A204.1 (cell line): ENCODE results near the gene SEC23B.
"Not testable (repeated sequence)": the region's sequence is repeated elsewhere in the genome, so short reads cannot be mapped to it uniquely, and the experiment has no call there.

ENCODE experiments used
- FAIRE-seq: peaks from 2 replicates; lab custom pipeline; 2012; peaks lifted over from hg19 to GRCh38; lab: Jason Lieb, UNC

Gene SEC23B

DNA sequence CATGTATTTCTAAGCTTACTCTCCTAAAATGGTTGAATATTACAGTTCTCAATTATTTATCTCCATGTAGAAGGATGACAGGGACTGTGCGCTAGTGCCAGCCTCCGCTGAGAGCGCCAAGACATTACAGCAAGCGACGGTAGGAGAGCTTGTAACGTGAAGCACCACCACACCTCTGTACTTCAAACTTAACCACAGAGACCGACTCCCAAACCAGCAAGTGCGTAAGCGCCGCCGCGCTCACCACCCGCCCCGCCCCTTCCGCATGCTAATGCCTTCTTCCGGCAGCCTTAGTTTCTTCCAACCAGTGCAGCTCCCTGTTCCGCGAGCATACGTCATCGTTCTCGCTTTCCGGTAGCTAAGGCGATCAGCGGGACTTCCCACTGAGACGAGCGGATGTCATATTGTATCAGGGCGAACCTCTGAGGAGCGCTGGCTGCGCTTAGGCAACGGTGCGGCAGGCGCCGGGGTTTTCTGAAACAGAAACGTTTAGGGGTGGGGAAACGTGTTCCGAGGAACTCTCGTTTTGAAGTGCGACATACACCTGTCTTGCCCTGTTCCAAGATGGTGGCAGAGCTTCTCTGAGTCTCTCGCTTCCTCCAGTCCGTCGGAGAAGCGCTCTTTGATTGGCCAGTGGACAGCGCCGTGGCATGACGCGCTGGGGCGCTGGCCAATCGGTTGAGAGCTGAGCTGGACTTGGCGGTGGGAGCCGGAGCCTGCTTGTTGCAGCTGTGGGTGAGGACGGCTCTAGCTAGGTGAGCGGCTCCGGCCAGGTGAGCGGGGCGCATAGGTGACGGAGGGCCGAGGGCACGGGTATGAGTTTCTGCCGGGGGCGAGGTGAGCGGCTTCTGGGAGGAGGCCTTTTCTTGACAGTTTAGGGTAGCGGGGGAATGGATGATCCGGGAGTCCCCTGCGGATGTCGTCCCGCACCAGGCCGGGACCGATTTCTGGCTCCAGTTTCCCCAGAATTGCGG, at the start of gene SEC23B:
Gene SEC23B, plus strand, starts transcription at position 723 of the 974 bp plus-strand sequence. CDS start 2,896 bp downstream, outside the sequence.
- peak; percentile 92 for FAIRE-seq

DNA sequence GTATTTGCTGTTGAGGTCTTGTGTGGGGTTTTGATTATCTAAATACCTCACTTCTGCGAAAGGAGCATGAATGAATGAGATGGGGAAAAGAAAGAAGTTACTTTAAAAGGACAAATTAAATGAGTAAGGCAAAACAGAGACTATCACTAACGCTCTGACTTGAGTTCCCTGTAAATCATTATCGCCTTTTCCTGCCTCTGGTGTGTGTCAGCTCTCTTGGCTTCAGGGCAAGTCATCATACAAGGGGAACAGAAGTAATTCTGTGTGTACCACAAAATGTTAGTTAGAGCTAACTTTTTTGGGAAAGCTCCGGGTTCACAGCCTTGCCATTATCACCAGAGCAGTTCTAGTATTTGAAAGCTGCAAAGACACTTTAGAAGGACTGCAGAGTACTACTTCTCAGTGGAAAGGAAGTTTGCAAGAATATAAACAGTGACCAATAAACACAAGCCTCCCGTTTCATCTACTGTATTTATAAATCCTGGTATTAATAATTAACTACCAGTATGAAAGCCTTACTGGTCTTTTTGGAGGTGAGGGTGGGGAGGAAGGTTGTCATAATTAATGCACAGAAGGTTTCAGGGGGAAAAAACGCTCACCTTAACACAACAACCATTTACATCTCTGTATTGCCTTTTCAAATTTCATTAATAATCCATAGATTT, 42.1 kb upstream of the SEC23B start:
- FAIRE-seq = no peak

GRCh38 chr20:18466574-18466893, 41.2 kb upstream of the SEC23B start:
- FAIRE-seq = no peak

DNA sequence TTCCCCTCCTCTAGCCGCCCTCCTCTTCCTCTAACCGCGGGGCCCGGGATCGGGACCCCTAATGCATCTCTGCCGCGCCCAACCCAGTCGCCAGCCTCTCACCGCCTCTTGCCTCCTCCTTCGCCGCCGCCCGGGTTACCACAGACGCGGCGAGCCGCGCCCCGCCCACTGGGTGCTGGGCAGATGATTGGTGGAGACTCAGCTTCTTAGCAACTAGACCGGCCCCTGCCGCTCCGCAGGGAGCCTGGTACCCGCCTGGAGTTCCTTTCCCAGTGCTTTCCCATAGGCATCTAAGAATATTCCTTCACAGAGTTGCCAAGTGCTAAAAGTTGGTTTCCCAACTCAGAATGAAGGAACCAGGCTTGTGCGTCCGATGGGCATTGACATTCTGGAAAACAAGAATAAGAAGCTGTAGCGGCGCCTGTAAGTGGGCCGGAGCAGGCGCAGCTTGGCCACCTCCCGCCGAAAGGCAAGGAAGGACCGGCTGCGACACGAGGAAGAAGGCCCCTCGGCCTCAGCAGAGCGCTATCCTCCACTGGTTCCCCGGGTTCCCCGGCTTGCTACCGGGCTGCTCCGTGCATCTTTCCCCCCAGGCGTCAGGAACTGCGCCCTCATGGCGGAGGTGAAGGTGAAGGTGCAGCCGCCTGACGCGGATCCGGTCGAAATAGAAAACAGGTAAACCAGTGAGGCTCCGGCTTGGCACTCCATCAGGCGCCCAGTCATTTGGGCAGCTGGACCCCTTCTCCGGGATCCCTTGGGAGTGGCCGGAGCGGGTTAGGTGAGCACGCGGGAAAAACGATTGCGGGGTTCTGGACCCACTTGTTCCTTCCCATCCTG, 40.6 kb upstream of the SEC23B start, which contains the start of the genes DZANK1 and POLR3F:
Gene DZANK1, minus strand, starts transcription at position 137 of the 837 bp plus-strand sequence. CDS start 1,672 bp downstream, outside the sequence.
Gene POLR3F, plus strand, starts transcription at position 497 of the 837 bp plus-strand sequence. Its CDS starts 117 bp downstream, at position 614.
- FAIRE-seq = peak; percentile 94

DNA sequence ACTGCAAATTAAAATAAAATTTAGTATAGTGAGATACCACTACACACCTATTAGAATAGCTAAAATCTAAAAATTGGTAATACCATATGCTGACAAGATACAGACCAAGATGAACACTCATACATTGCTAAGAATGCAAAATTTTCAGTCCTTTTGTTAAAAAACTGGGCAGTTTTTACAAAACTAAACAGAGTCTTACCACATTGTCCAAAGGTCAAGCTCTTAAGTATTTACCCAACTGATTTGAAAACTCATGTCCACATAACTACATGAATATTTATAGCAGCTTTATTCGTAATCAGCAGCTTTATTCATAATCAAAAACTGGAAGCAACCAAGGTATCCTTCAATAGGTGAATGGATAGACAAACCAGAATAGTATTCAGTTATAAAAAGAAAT, 30.5 kb upstream of the SEC23B start:
- no peak for FAIRE-seq

GRCh38 chr20:18477821-18478220, 29.9 kb upstream of the SEC23B start:
- no peak for FAIRE-seq

- no peak for FAIRE-seq
Observed at GRCh38 chr20:18481596-18481995, 26.1 kb upstream of the SEC23B start.

DNA sequence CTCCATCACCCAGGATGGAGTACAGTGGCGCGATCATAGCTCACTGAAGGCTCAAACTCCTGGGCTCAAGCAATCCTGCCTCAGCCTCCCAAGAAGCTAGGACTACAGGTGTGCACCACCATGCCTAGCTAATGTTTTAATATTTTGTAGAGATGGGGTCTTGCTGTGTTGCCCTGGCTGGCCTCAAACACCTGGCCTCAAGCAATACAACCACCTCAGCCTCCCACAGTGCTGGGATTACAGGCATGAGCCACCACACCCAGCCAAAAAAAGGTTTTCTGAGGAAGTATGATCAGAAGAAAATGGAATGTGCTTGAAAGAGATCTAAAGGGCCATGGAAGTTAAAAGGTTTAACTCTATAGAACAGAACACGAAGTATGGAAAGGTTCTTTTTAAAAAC, 19.4 kb upstream of the SEC23B start:
- no peak for FAIRE-seq

- FAIRE-seq = no peak
Observed at GRCh38 chr20:18496042-18496441, 11.7 kb upstream of the SEC23B start.

- FAIRE-seq = no peak
Observed at GRCh38 chr20:18496740-18497592, 10.8 kb upstream of the SEC23B start, which contains the start of gene RBBP9. Gene RBBP9 (minus strand): TSS chr20:18497225. CDS start chr20:18497167, 58 bp downstream.

- FAIRE-seq = no peak
Observed at GRCh38 chr20:18497603-18498002, 10.1 kb upstream of the SEC23B start.

GRCh38 chr20:18501672-18502071, 6.1 kb upstream of the SEC23B start:
- FAIRE-seq = not testable (repeated sequence)

- no peak for FAIRE-seq
Observed at GRCh38 chr20:18504479-18505060, 3.2 kb upstream of the SEC23B start.

DNA sequence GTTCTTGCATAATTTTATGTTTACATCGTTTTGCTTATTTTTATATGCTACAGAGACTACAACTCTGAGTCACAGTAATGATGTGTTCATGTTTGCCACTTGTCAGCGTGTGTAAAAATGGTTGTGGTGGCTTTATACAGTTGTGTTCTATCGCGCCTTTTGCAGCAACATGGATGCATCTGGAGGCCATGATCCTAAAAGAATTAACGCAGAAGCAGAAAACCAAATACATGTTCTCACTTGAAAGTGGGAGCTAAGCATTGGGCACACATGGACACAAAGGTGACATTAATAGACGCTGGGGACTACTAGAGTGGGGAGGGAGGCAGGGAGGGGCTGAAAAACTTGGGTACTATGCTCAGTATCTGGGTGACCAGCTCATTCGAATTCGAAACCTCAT, 996 bp upstream of the SEC23B start:
- no peak for FAIRE-seq

DNA sequence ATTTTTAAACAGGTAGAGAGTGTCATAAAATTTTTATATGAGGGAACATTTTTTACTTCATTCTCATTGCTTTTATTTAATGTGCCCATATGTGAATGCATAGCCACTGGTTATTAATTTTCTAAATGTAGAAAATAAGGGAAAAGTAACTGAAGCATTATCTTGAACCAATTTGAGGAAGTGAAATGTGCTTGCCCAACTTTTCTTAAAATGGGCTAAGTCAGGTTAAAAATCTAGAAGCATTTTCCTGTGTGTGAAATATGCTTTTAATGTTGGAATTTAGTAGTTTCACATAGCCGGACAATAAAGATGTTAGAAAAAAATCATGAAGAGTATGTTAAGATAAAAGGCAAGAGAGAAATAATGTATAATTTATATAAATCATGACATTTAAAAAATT, 3.8 kb downstream of the SEC23B start:
- FAIRE-seq = no peak

- no peak for FAIRE-seq
Observed at GRCh38 chr20:18513208-18513607, 5.5 kb downstream of the SEC23B start.

DNA sequence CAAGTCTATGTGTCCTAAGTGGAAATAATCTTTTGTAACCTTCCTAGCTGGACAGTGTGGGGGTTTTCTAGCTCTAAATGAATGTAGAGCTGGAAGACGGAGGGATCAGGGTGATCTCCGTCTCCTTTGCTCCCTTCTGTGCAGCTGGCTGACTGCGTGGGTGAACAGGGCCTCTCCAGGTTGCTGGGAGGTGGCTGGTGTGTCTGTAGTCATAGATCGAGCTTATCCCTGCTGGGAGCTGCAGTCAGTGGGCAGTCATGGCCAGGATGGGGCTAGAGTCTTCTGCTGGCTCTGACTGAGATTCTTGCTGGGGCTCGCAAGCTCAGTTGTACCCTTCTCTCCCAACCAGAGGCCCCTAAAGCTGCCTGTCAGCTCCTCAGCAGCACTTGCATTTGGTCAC, 6.4 kb downstream of the SEC23B start:
- FAIRE-seq = no peak

DNA sequence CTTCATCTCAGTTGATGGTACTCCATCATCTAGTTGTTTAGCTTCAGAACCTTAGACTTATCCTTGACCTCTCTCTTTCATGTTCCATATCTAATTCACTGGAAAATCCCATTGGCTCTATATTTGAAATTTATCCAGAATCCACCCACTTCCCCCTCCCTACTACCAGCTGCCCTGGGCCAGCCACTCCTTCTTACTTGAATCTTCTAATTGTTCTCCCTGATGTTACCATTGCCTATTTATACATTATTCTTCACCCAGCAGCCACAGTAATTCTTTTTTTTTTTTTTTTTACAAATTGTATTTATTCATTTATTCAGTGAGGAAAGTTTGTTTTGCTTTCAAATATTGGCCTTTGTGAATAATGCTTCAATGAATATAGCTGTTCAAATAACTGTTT, 8.2 kb downstream of the SEC23B start:
- FAIRE-seq = no peak

GRCh38 chr20:18522066-18522465, 14.3 kb downstream of the SEC23B start:
- not testable (repeated sequence) for FAIRE-seq

DNA sequence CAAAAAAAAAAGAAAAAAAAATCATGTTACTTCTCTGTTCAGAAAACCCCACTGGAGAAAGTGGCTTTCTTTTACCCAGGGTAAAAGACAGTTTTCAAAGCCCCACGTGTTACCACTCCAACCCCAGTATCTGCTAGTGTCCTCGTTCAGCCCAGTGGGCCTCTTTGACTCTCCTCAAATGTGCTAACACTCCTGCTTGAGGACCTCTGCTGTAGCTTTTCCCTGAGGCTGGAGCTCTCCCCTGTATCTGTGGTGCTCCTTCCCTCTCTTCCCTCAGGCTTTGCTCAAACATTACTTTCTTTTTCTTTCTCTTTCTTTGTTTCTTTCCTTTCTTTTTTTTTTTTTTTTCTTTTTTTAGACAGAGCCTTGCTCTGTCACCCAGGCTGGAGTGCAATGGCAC, 15.3 kb downstream of the SEC23B start:
- FAIRE-seq = no peak

- FAIRE-seq = no peak
Observed at GRCh38 chr20:18524646-18525045, 16.9 kb downstream of the SEC23B start.
